Fibroblast of lung (primary cell): ENCODE results near the gene ZDHHC5. TPM values are rescaled to one million over a fixed set of nuclear protein-coding genes. Genes with fewer than 3 reads are reported as not detected.
A peak's percentile ranks its signal among the peaks of the same experiment; 100 is the strongest.
"Not testable (repeated sequence)": the region's sequence is repeated elsewhere in the genome, so short reads cannot be mapped to it uniquely, and the experiment has no call there.

Experiments
- DNase-seq, 2 donors: peaks; one replicate each; pipeline versions ENCODE4 v3.0.0 to v3.0.0-alpha.2; 2010; ENCODE audit warnings: low read depth in 2 of 2
- H2AFZ ChIP-seq: 2 replicates; pipeline ENCODE4 v1.5.1; 2012; ENCODE audit warnings: low read length, control low read depth, inconsistent platforms
- H3K27ac ChIP-seq: 2 replicates; pipeline ENCODE4 v1.5.1; 2011; ENCODE audit warnings: low read length, control low read depth; ENCODE audit not compliant: insufficient read depth
- H3K27me3 ChIP-seq: 2 replicates; pipeline ENCODE4 v1.5.1; 2011; ENCODE audit warnings: mild to moderate bottlenecking, low read length; ENCODE audit not compliant: control insufficient read depth, insufficient read depth
- H3K36me3 ChIP-seq: 2 replicates; pipeline ENCODE4 v1.5.1; 2011; ENCODE audit warnings: low read length; ENCODE audit not compliant: control insufficient read depth, insufficient read depth
- H3K4me1 ChIP-seq: 2 replicates; pipeline ENCODE4 v1.5.1; 2011; ENCODE audit warnings: low read length; ENCODE audit not compliant: control insufficient read depth, insufficient read depth; ENCODE audit errors: extremely low read depth
- H3K4me2 ChIP-seq: 2 replicates; pipeline ENCODE4 v1.5.1; 2011; ENCODE audit warnings: low read length, control low read depth; ENCODE audit not compliant: insufficient read depth; ENCODE audit errors: extremely low read depth
- H3K4me3 ChIP-seq, 4 experiments: fragments of 200-600 bp in 1 of 4; sonication (generic) in 1 of 4; replicated peaks in 1 of 4; 2 replicates each; pipeline ENCODE4 v1.5.1; 2011 to 2016; ENCODE audit warnings: low read length in 4 of 4, low read depth in 3 of 4, mild to moderate bottlenecking in 3 of 4, control low read depth in 2 of 4, inconsistent platforms in 1 of 4, mixed read lengths in 1 of 4; ENCODE audit not compliant: insufficient read depth in 1 of 4; ENCODE audit errors: control extremely low read depth in 1 of 4
- H3K79me2 ChIP-seq: 2 replicates; pipeline ENCODE4 v1.5.1; 2012; ENCODE audit warnings: mild to moderate bottlenecking, low read length, inconsistent platforms; ENCODE audit not compliant: control insufficient read depth, insufficient read depth
- H3K9ac ChIP-seq: 2 replicates; pipeline ENCODE4 v1.5.1; 2011; ENCODE audit warnings: mild to moderate bottlenecking, low read length, control low read depth; ENCODE audit not compliant: insufficient read depth
- H3K9me3 ChIP-seq: 2 replicates; pipeline ENCODE4 v1.5.1; 2012; ENCODE audit warnings: low read depth, low read length; ENCODE audit not compliant: control insufficient read depth, insufficient read depth
- H4K20me1 ChIP-seq: 2 replicates; pipeline ENCODE4 v1.5.1; 2011; ENCODE audit warnings: low read length; ENCODE audit not compliant: control insufficient read depth, insufficient read depth; ENCODE audit errors: extremely low read depth
- EZH2 ChIP-seq: IDR thresholded peaks from 2 replicates; pipeline ENCODE4 v1.5.1; 2012; ENCODE audit warnings: low read length, control low read depth, mild to moderate bottlenecking; ENCODE audit errors: missing control alignments
- polyA plus RNA-seq, 2 donors: library from polyadenylated mRNA; depleted of rRNA in 1 of 2; stranded (reverse) in 1 of 2; unstranded in 1 of 2; fragments of >200 nt; gene quantifications; 2 replicates each; pipeline ENCODE4 v1.2.1, GENCODE V29; 2011 to 2012; ENCODE audit warnings: missing spikeins in 1 of 2
- total RNA-seq: library from RNA; depleted of rRNA; stranded (reverse); fragments of >200 nt; gene quantifications from 2 replicates; pipeline ENCODE4 v1.2.1, GENCODE V29; 2014
- TF ChIP-seq, protein P1 (sequence below), 2 donors: IDR thresholded peaks in 1 of 2; conservative IDR thresholded peaks in 1 of 2; 1 replicate in 1 of 2; 2 replicates in 1 of 2; pipeline ENCODE4 v1.5.1; 2011 to 2012; ENCODE audit warnings: low read length in 2 of 2, control low read depth in 1 of 2, inconsistent platforms in 1 of 2, low read depth in 1 of 2, mild to moderate bottlenecking in 1 of 2

Gene ZDHHC5
- total and polyA plus RNA-seq, 2 donors (not counting 1 experiment from before 2014, with no cell fraction given), result 33.9 to 58.9 TPM

DNA sequence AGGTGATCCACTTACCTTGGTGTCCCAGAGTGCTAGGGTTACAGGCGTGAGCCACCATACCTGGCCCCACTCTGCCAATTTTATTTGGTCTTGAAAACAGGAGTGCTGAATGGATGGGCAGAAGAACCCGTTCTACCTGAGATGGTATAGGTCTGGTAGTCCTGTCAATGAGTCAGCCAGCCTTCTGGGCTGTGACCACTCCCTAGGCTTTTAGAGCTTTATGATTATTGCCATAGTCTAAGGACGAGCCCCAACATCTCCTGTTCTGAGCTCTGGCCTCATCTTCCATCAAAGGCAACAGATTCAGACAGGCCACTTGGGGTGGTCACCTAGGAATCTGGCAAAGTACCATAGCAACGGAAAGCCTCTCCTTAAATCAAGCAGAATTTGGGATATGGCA is 11.5 kb downstream of the ZDHHC5 start:
- Histone ChIP-seq H3K9ac (no peak overlapping the region), H3K36me3 (peaks cover 4% of the 10 kb centered on the region)

DNA sequence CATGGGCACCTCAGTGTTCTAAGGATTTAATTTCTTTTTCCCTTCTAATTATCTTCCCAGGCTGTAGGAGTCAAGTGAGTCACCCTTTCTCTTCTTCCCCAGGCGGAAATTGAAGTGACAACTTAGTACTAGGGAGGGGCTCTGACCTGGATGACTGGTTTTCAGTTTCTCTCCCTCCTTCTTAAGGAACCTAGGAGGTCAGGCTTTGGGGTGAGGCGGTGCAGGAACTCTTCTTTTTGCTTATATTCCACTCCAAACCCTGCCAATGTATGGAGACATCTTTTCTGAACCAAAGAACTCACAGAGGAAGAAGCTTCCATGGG is 12.6 kb downstream of the ZDHHC5 start:
- no peak overlapping the region for H3K4me2 ChIP-seq
- H3K27ac ChIP-seq, result no peak overlapping the region
- no peaks in the 10 kb centered on the region for H3K27me3 ChIP-seq
- DNase-seq, result peak in 1 of 2 donors; percentile 39
- no peak overlapping the region for H2AFZ ChIP-seq
- H3K9ac ChIP-seq, result no peak overlapping the region
- no peaks in the 10 kb centered on the region for H3K9me3 ChIP-seq
- H3K4me3 ChIP-seq, result no peak overlapping the region
- peaks cover 2% of the 10 kb centered on the region for H4K20me1 ChIP-seq
- H3K36me3 ChIP-seq, result peaks cover 2% of the 10 kb centered on the region
- peaks cover 2% of the 10 kb centered on the region for H3K4me1 ChIP-seq
- H3K79me2 ChIP-seq, result peaks cover 44% of the 10 kb centered on the region
- TF ChIP-seq EZH2, result no peak
- TF ChIP-seq, protein P1, sequence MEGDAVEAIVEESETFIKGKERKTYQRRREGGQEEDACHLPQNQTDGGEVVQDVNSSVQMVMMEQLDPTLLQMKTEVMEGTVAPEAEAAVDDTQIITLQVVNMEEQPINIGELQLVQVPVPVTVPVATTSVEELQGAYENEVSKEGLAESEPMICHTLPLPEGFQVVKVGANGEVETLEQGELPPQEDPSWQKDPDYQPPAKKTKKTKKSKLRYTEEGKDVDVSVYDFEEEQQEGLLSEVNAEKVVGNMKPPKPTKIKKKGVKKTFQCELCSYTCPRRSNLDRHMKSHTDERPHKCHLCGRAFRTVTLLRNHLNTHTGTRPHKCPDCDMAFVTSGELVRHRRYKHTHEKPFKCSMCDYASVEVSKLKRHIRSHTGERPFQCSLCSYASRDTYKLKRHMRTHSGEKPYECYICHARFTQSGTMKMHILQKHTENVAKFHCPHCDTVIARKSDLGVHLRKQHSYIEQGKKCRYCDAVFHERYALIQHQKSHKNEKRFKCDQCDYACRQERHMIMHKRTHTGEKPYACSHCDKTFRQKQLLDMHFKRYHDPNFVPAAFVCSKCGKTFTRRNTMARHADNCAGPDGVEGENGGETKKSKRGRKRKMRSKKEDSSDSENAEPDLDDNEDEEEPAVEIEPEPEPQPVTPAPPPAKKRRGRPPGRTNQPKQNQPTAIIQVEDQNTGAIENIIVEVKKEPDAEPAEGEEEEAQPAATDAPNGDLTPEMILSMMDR (conservative IDR thresholded peaks at IDR 0.05 in 1 of 2, IDR thresholded peaks at IDR 0.05 in 1 of 2; ENCODE audit: low read depth in 1 of 2, low read length in 2 of 2), result no peak

More for the DNA sequence above, 11.5 kb downstream of the ZDHHC5 start:
- TF ChIP-seq EZH2, result no peak
- TF ChIP-seq, protein P1 (conservative IDR thresholded peaks at IDR 0.05 in 1 of 2, IDR thresholded peaks at IDR 0.05 in 1 of 2; ENCODE audit: low read depth in 1 of 2, low read length in 2 of 2), result no peak
- no peak for DNase-seq
- Histone ChIP-seq H3K9me3 (no peaks in the 10 kb centered on the region), H3K4me3 (no peak overlapping the region), H4K20me1 (peaks cover 2% of the 10 kb centered on the region), H3K79me2 (peaks cover 52% of the 10 kb centered on the region), H3K4me1 (peaks cover 2% of the 10 kb centered on the region), H3K27ac (no peak overlapping the region), H3K27me3 (no peaks in the 10 kb centered on the region), H2AFZ (no peak overlapping the region), H3K4me2 (no peak overlapping the region)

DNA sequence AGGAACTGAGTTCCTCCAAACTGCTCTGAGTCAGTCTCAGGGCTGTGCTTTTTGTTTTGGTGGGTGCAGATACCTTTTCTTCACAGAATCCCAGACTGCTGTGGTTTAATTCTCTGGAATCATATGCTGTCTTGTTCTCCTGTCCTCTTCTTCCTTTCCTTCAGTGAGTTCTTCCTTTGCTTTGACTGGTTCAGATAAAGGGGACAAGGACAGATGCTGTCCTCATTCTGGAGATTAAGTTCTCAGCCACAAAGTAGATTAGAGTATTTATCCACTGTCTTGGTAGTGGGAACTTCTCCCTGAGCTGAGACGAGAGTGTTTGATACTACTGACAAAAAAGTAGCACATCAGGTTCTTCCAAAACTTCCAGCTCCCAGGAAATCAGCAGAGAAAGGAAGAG is 13.3 kb downstream of the ZDHHC5 start:
- Histone ChIP-seq H3K79me2 (peaks cover 42% of the 10 kb centered on the region), H3K9ac (no peak overlapping the region), H3K27ac (no peak overlapping the region), H3K4me3 (no peak overlapping the region), H4K20me1 (peaks cover 2% of the 10 kb centered on the region), H3K4me1 (peaks cover 2% of the 10 kb centered on the region), H3K4me2 (no peak overlapping the region), H3K9me3 (no peaks in the 10 kb centered on the region), H2AFZ (no peak overlapping the region), H3K36me3 (peaks cover 2% of the 10 kb centered on the region), H3K27me3 (no peaks in the 10 kb centered on the region)
- TF ChIP-seq, protein P1 (conservative IDR thresholded peaks at IDR 0.05 in 1 of 2, IDR thresholded peaks at IDR 0.05 in 1 of 2; ENCODE audit: low read depth in 1 of 2, low read length in 2 of 2), result no peak
- TF ChIP-seq EZH2, result no peak
- DNase-seq, result no peak

DNA sequence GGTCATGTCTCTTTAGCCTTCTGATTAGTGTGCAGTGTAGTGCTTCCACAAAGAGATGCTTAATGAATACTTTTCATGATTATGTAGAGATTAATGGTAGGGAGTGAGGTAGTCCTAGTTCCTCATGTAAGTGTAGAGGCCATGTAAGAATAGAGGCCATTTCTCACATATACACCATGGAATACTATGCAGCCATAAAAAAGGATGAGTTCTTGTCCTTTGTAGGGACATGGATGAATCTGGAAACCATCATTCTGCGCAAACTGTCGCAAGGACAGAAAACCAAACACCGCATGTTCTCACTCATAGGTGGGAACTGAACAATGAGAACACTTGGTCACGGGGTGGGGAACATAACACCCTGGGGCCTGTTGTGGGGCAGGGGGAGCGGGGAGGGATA is 22.6 kb downstream of the ZDHHC5 start:
- H3K79me2 ChIP-seq, H3K27me3 ChIP-seq, DNase-seq, H3K36me3 ChIP-seq, H2AFZ ChIP-seq, H3K9me3 ChIP-seq, H4K20me1 ChIP-seq, H3K27ac ChIP-seq, H3K9ac ChIP-seq, H3K4me2 ChIP-seq, H3K4me1 ChIP-seq, H3K4me3 ChIP-seq: not testable (repeated sequence)
